ENCODE results near the gene ANKRD62. TPM values are rescaled to one million over a fixed set of nuclear protein-coding genes. Genes with fewer than 3 reads are reported as not detected.

ANKRD62 gene
- total RNA-seq, 1 experiment from 2014 or later = not detected

DNA sequence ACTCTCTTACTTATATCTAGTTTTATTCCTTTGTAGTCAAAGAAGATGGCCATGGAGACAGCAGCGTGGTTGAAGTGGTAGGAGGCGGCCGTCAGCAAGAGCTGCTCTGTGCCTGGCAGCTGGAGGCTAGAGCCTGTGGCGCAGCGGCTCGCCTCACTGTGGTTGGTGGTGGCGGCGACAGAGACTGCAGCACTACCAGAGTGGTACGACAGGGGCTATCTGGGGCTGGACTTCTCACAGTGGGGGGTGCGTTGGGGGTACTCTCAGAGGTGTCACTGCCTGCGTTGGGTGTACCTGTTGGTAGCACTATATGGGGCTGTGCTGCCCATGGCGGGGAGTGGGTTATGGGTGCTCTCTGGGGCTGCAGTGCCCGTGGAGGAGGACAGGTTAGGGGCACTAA, 8.5 kb upstream of the ANKRD62 start:
- Histone ChIP-seq H3K4me3 (ENCODE audit: low read depth, low read length, poor library complexity, severe bottlenecking) (no peak overlapping the region), H3K27ac (ENCODE audit: low read depth, low read length, poor library complexity, severe bottlenecking) (no peak overlapping the region), H3K36me3 (ENCODE audit: insufficient read depth, low read length, poor library complexity, severe bottlenecking) (no peaks in the 10 kb centered on the region), H3K4me1 (ENCODE audit: insufficient read depth, low read length, poor library complexity, severe bottlenecking) (no peaks in the 10 kb centered on the region), H3K9me3 (ENCODE audit: low read depth, low read length, poor library complexity, severe bottlenecking) (no peaks in the 10 kb centered on the region), H3K27me3 (replicated peaks; ENCODE audit: insufficient read depth, low read depth, low read length, poor library complexity) (peaks cover 2% of the 10 kb centered on the region)
- no peak for TF ChIP-seq EZH2 (IDR thresholded peaks at IDR 0.05; ENCODE audit: borderline replicate concordance, low read depth, low read length, poor library complexity, severe bottlenecking)
- TF ChIP-seq, protein P1, sequence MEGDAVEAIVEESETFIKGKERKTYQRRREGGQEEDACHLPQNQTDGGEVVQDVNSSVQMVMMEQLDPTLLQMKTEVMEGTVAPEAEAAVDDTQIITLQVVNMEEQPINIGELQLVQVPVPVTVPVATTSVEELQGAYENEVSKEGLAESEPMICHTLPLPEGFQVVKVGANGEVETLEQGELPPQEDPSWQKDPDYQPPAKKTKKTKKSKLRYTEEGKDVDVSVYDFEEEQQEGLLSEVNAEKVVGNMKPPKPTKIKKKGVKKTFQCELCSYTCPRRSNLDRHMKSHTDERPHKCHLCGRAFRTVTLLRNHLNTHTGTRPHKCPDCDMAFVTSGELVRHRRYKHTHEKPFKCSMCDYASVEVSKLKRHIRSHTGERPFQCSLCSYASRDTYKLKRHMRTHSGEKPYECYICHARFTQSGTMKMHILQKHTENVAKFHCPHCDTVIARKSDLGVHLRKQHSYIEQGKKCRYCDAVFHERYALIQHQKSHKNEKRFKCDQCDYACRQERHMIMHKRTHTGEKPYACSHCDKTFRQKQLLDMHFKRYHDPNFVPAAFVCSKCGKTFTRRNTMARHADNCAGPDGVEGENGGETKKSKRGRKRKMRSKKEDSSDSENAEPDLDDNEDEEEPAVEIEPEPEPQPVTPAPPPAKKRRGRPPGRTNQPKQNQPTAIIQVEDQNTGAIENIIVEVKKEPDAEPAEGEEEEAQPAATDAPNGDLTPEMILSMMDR (conservative IDR thresholded peaks at IDR 0.05; ENCODE audit: low read depth, low read length) = no peak
- POLR2A ChIA-PET (ENCODE audit: low non-redundant PET) = no interaction called here
- no peak for DNase-seq (ENCODE audit: low spot score)
- intact Hi-C loops (cut with micrococcal nuclease; ENCODE audit: unreplicated experiment) = no loop called here
- BruUV-seq (replicated peaks) = no TSS peak
- CTCF ChIA-PET = no interaction called here

DNA sequence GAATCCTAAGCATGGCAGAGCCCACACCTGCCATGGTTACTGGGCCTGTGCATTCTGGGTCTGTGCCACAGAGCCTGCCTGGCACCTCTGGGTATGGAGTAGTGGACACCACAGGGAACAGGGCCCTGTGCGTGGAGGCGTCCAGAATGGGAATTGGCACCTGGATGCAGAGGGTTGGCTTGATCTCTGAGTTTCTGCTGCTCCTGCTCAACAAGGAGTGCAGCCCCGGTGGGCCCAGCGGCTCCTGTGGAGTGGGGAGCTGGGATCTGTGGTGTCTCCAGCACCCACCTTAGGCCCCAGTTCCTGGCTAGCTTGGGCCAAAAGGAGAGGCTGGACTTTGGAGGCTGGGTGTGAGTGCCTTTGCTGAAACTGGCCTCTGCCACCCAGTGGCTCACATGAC, 7.9 kb upstream of the ANKRD62 start:
- peaks cover 2% of the 10 kb centered on the region for H3K27me3 ChIP-seq (replicated peaks; ENCODE audit: insufficient read depth, low read depth, low read length, poor library complexity)
- ChIA-PET CTCF (no interaction called here), POLR2A (ENCODE audit: low non-redundant PET) (no interaction called here)
- no peaks in the 10 kb centered on the region for H3K36me3 ChIP-seq (ENCODE audit: insufficient read depth, low read length, poor library complexity, severe bottlenecking)
- intact Hi-C loops (cut with micrococcal nuclease; ENCODE audit: unreplicated experiment) = no loop called here
- H3K4me3 ChIP-seq (ENCODE audit: low read depth, low read length, poor library complexity, severe bottlenecking) = no peak overlapping the region
- no peak for DNase-seq (ENCODE audit: low spot score)
- no peaks in the 10 kb centered on the region for H3K9me3 ChIP-seq (ENCODE audit: low read depth, low read length, poor library complexity, severe bottlenecking)
- no peak overlapping the region for H3K27ac ChIP-seq (ENCODE audit: low read depth, low read length, poor library complexity, severe bottlenecking)
- no TSS peak for BruUV-seq (replicated peaks)
- H3K4me1 ChIP-seq (ENCODE audit: insufficient read depth, low read length, poor library complexity, severe bottlenecking) = no peaks in the 10 kb centered on the region
- TF ChIP-seq, protein P1 (conservative IDR thresholded peaks at IDR 0.05; ENCODE audit: low read depth, low read length) = no peak
- TF ChIP-seq EZH2 (IDR thresholded peaks at IDR 0.05; ENCODE audit: borderline replicate concordance, low read depth, low read length, poor library complexity, severe bottlenecking) = no peak

- Histone ChIP-seq H3K27ac (ENCODE audit: low read depth, low read length, poor library complexity, severe bottlenecking) (no peak overlapping the region), H3K9me3 (ENCODE audit: low read depth, low read length, poor library complexity, severe bottlenecking) (no peaks in the 10 kb centered on the region), H3K4me3 (ENCODE audit: low read depth, low read length, poor library complexity, severe bottlenecking) (no peak overlapping the region), H3K36me3 (ENCODE audit: insufficient read depth, low read length, poor library complexity, severe bottlenecking) (no peaks in the 10 kb centered on the region), H3K4me1 (ENCODE audit: insufficient read depth, low read length, poor library complexity, severe bottlenecking) (no peaks in the 10 kb centered on the region), H3K27me3 (replicated peaks; ENCODE audit: insufficient read depth, low read depth, low read length, poor library complexity) (peaks cover 2% of the 10 kb centered on the region)
- no TSS peak for BruUV-seq (replicated peaks)
- intact Hi-C loops (cut with micrococcal nuclease; ENCODE audit: unreplicated experiment) = no loop called here
- POLR2A ChIA-PET (ENCODE audit: low non-redundant PET) = no interaction called here
- CTCF ChIA-PET = no interaction called here
- TF ChIP-seq EZH2 (IDR thresholded peaks at IDR 0.05; ENCODE audit: borderline replicate concordance, low read depth, low read length, poor library complexity, severe bottlenecking) = no peak
- TF ChIP-seq, protein P1 (conservative IDR thresholded peaks at IDR 0.05; ENCODE audit: low read depth, low read length) = no peak
- no peak for DNase-seq (ENCODE audit: low spot score)
Observed at GRCh38 chr18:12086249-12086648, 7.4 kb upstream of the ANKRD62 start.
